Fibroblast of mammary gland (primary cell): ENCODE measurements around the gene AFF3.

Experiments
- DNase-seq: peaks from one replicate; pipeline ENCODE4 v3.0.0-alpha.2; 2010; ENCODE audit warnings: low read depth
- H3K4me3 ChIP-seq: 2 replicates; pipeline ENCODE4 v1.5.1; 2011; ENCODE audit warnings: low read depth, mild to moderate bottlenecking, low read length, moderate library complexity; ENCODE audit not compliant: control insufficient read depth
- CTCF ChIP-seq: conservative IDR thresholded peaks from 2 replicates; pipeline ENCODE4 v1.5.1; 2011; ENCODE audit warnings: low read depth, low read length, inconsistent platforms; ENCODE audit not compliant: control insufficient read depth, insufficient read depth

AFF3 gene

GRCh38 chr2:100042562-100042961 is 99.8 kb downstream of the AFF3 start:
- no peak overlapping the region for H3K4me3 ChIP-seq
- no peak for TF ChIP-seq CTCF
- DNase-seq, result no peak

DNA sequence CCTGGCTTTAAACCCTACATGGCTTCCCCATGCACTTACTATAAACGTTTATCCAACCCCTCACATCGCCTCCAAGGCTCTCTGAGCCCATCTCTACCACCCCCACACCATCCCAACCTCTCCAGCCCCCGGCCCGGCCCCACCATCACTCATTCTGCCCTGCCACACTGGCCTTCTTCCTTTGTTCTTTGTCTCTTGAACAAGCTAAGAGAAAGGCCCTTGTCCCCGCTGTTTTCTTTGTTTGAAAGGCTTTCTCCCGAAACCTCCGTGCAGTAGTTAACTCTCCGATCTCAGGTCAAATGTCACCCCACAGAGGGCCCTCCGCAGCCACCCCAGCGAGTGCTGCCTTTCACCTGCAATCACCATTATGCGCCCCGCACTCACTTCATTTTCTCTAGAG is 100.4 kb downstream of the AFF3 start:
- H3K4me3 ChIP-seq, result no peak overlapping the region
- TF ChIP-seq CTCF, result no peak
- no peak for DNase-seq

- DNase-seq, result no peak
- no peak overlapping the region for H3K4me3 ChIP-seq
- TF ChIP-seq CTCF, result no peak
Measured at GRCh38 chr2:100041385-100041784, 101.0 kb downstream of the AFF3 start.

GRCh38 chr2:100040906-100041305 is 101.5 kb downstream of the AFF3 start:
- no peak for DNase-seq
- H3K4me3 ChIP-seq, result no peak overlapping the region
- TF ChIP-seq CTCF, result no peak

DNA sequence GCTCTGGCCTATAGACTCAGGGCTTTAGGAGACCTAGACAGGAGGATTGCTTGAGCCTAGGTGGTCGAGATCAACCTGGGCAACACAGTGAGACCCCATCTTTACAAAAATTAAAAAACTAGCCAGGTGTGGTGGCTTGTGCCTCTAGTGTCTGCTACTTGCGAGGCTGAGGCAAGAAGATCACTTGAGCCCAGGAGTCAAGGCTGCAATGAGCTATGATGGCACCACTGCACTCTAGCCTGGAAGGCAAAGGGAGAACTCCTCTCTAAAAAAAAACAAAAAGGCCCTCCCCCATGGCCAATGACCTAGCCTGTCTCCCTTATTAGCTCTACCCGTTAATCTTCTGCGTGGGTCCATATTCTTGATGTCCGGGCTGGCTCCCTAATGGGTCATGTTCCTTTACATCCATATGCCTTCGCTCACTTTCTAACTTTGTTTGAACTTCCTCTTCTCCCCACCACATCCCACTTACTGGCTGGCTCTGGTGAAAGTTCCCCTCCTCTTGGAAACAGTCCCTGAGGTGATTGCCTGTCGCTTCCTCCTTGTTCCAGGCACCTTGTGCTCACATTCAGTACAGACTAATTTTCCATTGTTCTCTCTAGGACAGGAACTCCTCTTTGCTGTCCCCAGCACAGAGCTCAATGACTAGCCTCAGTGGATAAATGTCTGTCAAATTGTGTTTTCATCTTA is 103.0 kb downstream of the AFF3 start:
- no peak for TF ChIP-seq CTCF
- no peak overlapping the region for H3K4me3 ChIP-seq
- DNase-seq, result no peak

DNA sequence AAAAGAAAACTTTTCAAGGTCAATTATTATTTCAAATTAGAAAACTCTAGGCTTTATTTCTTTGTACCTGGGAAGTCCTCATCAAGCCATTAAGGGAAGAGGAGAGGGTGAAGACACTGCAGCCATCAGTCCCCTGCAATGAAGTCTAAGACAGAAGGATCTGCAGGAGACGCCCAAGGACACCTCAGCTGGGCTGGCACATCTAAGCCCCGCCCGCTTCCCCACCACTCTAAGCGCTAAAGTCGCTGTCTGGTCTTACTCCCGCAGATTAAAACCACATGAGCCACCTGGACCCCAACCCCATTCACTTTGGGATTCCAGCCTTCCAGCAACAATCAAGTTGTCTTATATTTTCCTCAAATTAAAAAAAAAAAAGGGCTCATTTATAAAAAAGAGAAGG is 104.4 kb downstream of the AFF3 start:
- DNase-seq, result no peak
- H3K4me3 ChIP-seq, result no peak overlapping the region
- TF ChIP-seq CTCF, result no peak

- no peak overlapping the region for H3K4me3 ChIP-seq
- no peak for DNase-seq
- TF ChIP-seq CTCF, result no peak
Measured at GRCh38 chr2:100036793-100037192, 105.6 kb downstream of the AFF3 start.
